K562 (cell line): ENCODE measurements around the gene SUPT3H. TPM values are rescaled to one million over a fixed set of nuclear protein-coding genes. Genes with fewer than 3 reads are reported as not detected.

Source experiments
- ATAC-seq: fragments of 200-7000 bp; cut with Tn5 transposase; 3 replicates; pipeline ENCODE4 v1.9.1; 2020; ENCODE audit warnings: moderate library complexity
- BruUV-seq: library from RNA; stranded (reverse); fragments of 400-500 nt; replicated peaks from 2 replicates; lab custom pipeline; 2021; lab: Mats Ljungman, UMichigan
- CTCF ChIA-PET: fragments of 300-600 bp; formaldehyde crosslinking; extraction: SDS; loops from one replicate; lab custom pipeline; 2021; ENCODE audit warnings: low intra/inter-chr PET ratio; lab: Yijun Ruan, JAX
- POLR2A ChIA-PET: fragments of 300-600, 350-650 bp; sonication (Branson Sonifier 250); formaldehyde crosslinking; extraction: SDS; loops from one replicate; lab custom pipeline; 2021; ENCODE audit warnings: antibody characterized with exemption, inconsistent platforms; lab: Yijun Ruan, JAX
- DNase-seq, 4 experiments: peaks; one replicate each; pipeline versions ENCODE4 v3.0.0 to v3.0.0-alpha.2; 2011 to 2018; ENCODE audit warnings: low spot score in 3 of 4, mixed read lengths in 3 of 4; ENCODE audit errors: extremely low read depth in 1 of 4
- FAIRE-seq: peaks from 2 replicates; lab custom pipeline; 2011; peaks lifted over from hg19 to GRCh38; lab: Jason Lieb, UNC
- H2AFZ ChIP-seq: 2 replicates; pipeline ENCODE4 v1.6.0; 2011; ENCODE audit warnings: low read depth, low read length, control low read depth, inconsistent platforms
- H3K27ac ChIP-seq: fragments of 200-600 bp; 3 replicates; pipeline ENCODE4 v1.8.0; 2011; ENCODE audit warnings: low read depth, mild to moderate bottlenecking, control low read depth, inconsistent platforms, low read length, moderate library complexity, mixed read lengths; ENCODE audit errors: extremely low read depth
- H3K27me3 ChIP-seq, 2 experiments: fragments of 300-600 bp in 1 of 2; 2 replicates in 1 of 2; 3 replicates in 1 of 2; pipeline versions ENCODE4 v1.6.0 to v1.8.0; 2011; ENCODE audit warnings: inconsistent platforms in 2 of 2, low read length in 2 of 2, mild to moderate bottlenecking in 1 of 2, mixed read lengths in 1 of 2, moderate library complexity in 1 of 2; ENCODE audit not compliant: control insufficient read depth in 2 of 2, insufficient read depth in 2 of 2
- H3K36me3 ChIP-seq: fragments of 300-600 bp; 3 replicates; pipeline ENCODE4 v1.8.0; 2011; ENCODE audit warnings: mild to moderate bottlenecking, low read length, inconsistent platforms; ENCODE audit not compliant: control insufficient read depth, insufficient read depth
- H3K4me1 ChIP-seq, 2 experiments: fragments of 200-600 bp in 1 of 2; replicated peaks in 1 of 2; 2 replicates in 1 of 2; 3 replicates in 1 of 2; pipeline versions ENCODE4 v1.5.1 to v1.8.0; 2011; ENCODE audit warnings: inconsistent platforms in 2 of 2, low read length in 2 of 2, mild to moderate bottlenecking in 1 of 2, mixed read lengths in 1 of 2, moderate library complexity in 1 of 2; ENCODE audit not compliant: control insufficient read depth in 2 of 2, insufficient read depth in 2 of 2
- H3K4me2 ChIP-seq: 2 replicates; pipeline ENCODE4 v1.6.1; 2011; ENCODE audit warnings: low read length, control low read depth, inconsistent platforms, mixed read lengths; ENCODE audit not compliant: insufficient read depth
- H3K4me3 ChIP-seq: fragments of 200-600 bp; sonication (generic), shearing (Covaris generic); 2 replicates; pipeline ENCODE4 v1.5.1; 2016; ENCODE audit warnings: control low read depth, inconsistent platforms
- H3K79me2 ChIP-seq: fragments of 200-600 bp; 3 replicates; pipeline ENCODE4 v1.8.0; 2011; ENCODE audit warnings: low read length, inconsistent platforms; ENCODE audit not compliant: control insufficient read depth, insufficient read depth
- H3K9ac ChIP-seq, 2 experiments: 2 replicates each; pipeline versions ENCODE4 v1.6.0 to v1.6.1; 2011; ENCODE audit warnings: low read depth in 2 of 2, low read length in 2 of 2, control low read depth in 1 of 2, inconsistent platforms in 1 of 2, mild to moderate bottlenecking in 1 of 2, mixed read lengths in 1 of 2; ENCODE audit not compliant: insufficient read depth in 1 of 2
- H3K9me1 ChIP-seq: one replicate; pipeline ENCODE4 v1.6.0; 2011; ENCODE audit warnings: inconsistent platforms, mild to moderate bottlenecking, low read length, moderate library complexity; ENCODE audit not compliant: control insufficient read depth, insufficient read depth
- H3K9me3 ChIP-seq: replicated peaks from 2 replicates; pipeline ENCODE4 v1.5.1; 2011; ENCODE audit warnings: low read depth, low read length, inconsistent platforms; ENCODE audit not compliant: control insufficient read depth, insufficient read depth
- H4K20me1 ChIP-seq: replicated peaks from 2 replicates; pipeline ENCODE4 v1.6.1; 2011; ENCODE audit warnings: low read length, inconsistent platforms, mixed read lengths; ENCODE audit not compliant: control insufficient read depth, insufficient read depth
- CAMTA2 ChIP-seq: fragments of 250-450 bp; sonication (Bioruptor Pico); conservative IDR thresholded peaks from 2 replicates; pipeline ENCODE4 v1.5.1; 2022
- DMBX1 ChIP-seq: fragments of 250-450 bp; sonication (Bioruptor Pico); IDR thresholded peaks from 2 replicates; pipeline ENCODE4 v1.8.0; 2022; ENCODE audit warnings: inconsistent platforms, mild to moderate bottlenecking, moderate library complexity, borderline replicate concordance
- HSF4 ChIP-seq: fragments of 250-450 bp; sonication (Bioruptor Pico); IDR thresholded peaks from 2 replicates; pipeline ENCODE4 v2.1.2; 2022; ENCODE audit warnings: mild to moderate bottlenecking, moderate library complexity, borderline replicate concordance
- KDM5B ChIP-seq: fragments of 200-600 bp; sonication (generic); IDR thresholded peaks from 2 replicates; pipeline ENCODE4 v1.6.1; 2012; ENCODE audit warnings: low read depth, mild to moderate bottlenecking, moderate library complexity, low read length, control low read depth, inconsistent platforms; ENCODE audit not compliant: insufficient replicate concordance
- MXD1 ChIP-seq: fragments of 250-450 bp; sonication (Bioruptor Pico); IDR thresholded peaks from 2 replicates; pipeline ENCODE4 v1.8.0; 2021; ENCODE audit warnings: borderline replicate concordance, mild to moderate bottlenecking, moderate library complexity; ENCODE audit not compliant: poor library complexity, severe bottlenecking
- PCBP2 ChIP-seq: fragments of 200-400 bp; formaldehyde crosslinking; IDR thresholded peaks from 2 replicates; pipeline ENCODE4 v1.6.1; 2018; ENCODE audit warnings: low read length, low read depth, mild to moderate bottlenecking, moderate library complexity; ENCODE audit not compliant: poor library complexity, severe bottlenecking
- PHB2 ChIP-seq: fragments of 450-650 bp; IDR thresholded peaks from 2 replicates; pipeline ENCODE4 v1.6.1; 2017; ENCODE audit warnings: low read depth
- POLR2B ChIP-seq: fragments of 450-650 bp; IDR thresholded peaks from 2 replicates; pipeline ENCODE4 v1.6.1; 2018; ENCODE audit warnings: low read depth; ENCODE audit not compliant: partially characterized antibody
- POLR3G ChIP-seq: IDR thresholded peaks from 2 replicates; pipeline ENCODE4 v1.6.1; 2011; ENCODE audit not compliant: insufficient read length, insufficient replicate concordance; ENCODE audit errors: extremely low read depth
- TCF3 ChIP-seq: sonication (generic); formaldehyde crosslinking; IDR thresholded peaks from 2 replicates; pipeline ENCODE4 v1.4.0; 2020; ENCODE audit warnings: mild to moderate bottlenecking, missing genetic modification reagents
- ZHX1 ChIP-seq: fragments of 150-350 bp; conservative IDR thresholded peaks from 2 replicates; pipeline ENCODE4 v1.6.1; 2014; ENCODE audit warnings: low read length
- WGBS: fragments of 100-300 bp; shearing (Covaris generic); methylation state at CpG from one replicate; pipeline ENCODE4 v1.1.6; 2016; ENCODE audit warnings: low coverage, mixed read lengths; ENCODE audit not compliant: insufficient coverage; ENCODE audit errors: missing lambda C conversion rate; 5-methylcytosine and 5-hydroxymethylcytosine counted together
- in situ Hi-C: fragments of 300-500 bp; cut with MboI; formaldehyde crosslinking; loops from 4 replicates; pipeline ENCODE4 v1.15.0; 2018; ENCODE audit warnings: inconsistent platforms, mixed read lengths
- intact Hi-C: fragments of 100-400 bp; cut with micrococcal nuclease; formaldehyde crosslinking; loops from 2 replicates; pipeline ENCODE4 v1.14.2; 2022
- polyA plus RNA-seq, 8 experiments: library from polyadenylated mRNA; depleted of rRNA in 4 of 8; stranded (reverse) in 5 of 8; unstranded in 3 of 8; fragments of >200 nt; fragmentation: Nextera tagmentation in 2 of 8; fragmentation: Illumina TruSeq in 1 of 8; extraction: Ambion mirVana in 2 of 8; extraction: Trizol in 1 of 8; gene quantifications; 2 replicates each; pipeline versions ENCODE4 v1.2.1 to v1.2.3, GENCODE V29; 2011 to 2014; ENCODE audit warnings: inconsistent platforms in 1 of 8, missing spikeins in 1 of 8
- total RNA-seq, 7 experiments: library from RNA; depleted of rRNA in 6 of 7; stranded (reverse); fragments of >200 nt in 6 of 7; fragmentation: Illumina TruSeq in 2 of 7; extraction: Trizol in 2 of 7; gene quantifications; 2 replicates each; pipeline versions ENCODE4 v1.2.1 to v1.2.3, GENCODE V29; 2011 to 2021; ENCODE audit warnings: low replicate concordance in 1 of 7

SUPT3H gene
- total and polyA plus RNA-seq, 9 of the 15 experiments (the other 6 are each of a cell fraction or from before 2014, with no cell fraction given) = 7.2 to 16.3 (median 11.9) TPM

- no peak for TF ChIP-seq ZHX1
- TF ChIP-seq CAMTA2 (CRISPR knock-in tag) = no peak
- TF ChIP-seq PHB2 = no peak
- no peak for TF ChIP-seq DMBX1 (CRISPR knock-in tag)
- no peak for TF ChIP-seq MXD1 (CRISPR knock-in tag)
- no peak for TF ChIP-seq TCF3
- TF ChIP-seq KDM5B = no peak
- no peak for TF ChIP-seq PCBP2
- TF ChIP-seq POLR2B = no peak
- TF ChIP-seq HSF4 (CRISPR knock-in tag) = no peak
- TF ChIP-seq POLR3G = no peak
- whole genome bisulfite sequencing = 10% methylated on average over 1 of the region's 1 CpG
- no TSS peak for BruUV-seq
- POLR2A ChIA-PET = no interaction called here
- ATAC-seq (no peak), DNase-seq (no peak), FAIRE-seq (no peak)
- H4K20me1 ChIP-seq = no peaks in the 10 kb centered on the region
- no peaks in the 10 kb centered on the region for H3K9me1 ChIP-seq
- intact Hi-C loops = no loop called here
- H3K4me1 ChIP-seq = no peaks in the 10 kb centered on the region
- no peak overlapping the region for H2AFZ ChIP-seq
- H3K4me2 ChIP-seq = no peak overlapping the region
- H3K27me3 ChIP-seq = 0 out of 5 replicates have a peak, but pooled peaks cover 0 to 8% of the 10 kb centered on the region in 2 experiments
- H3K9ac ChIP-seq = no peak overlapping the region
- H3K4me3 ChIP-seq = no peak overlapping the region
- CTCF ChIA-PET = no interaction called here
- in situ Hi-C loops = no loop called here
- H3K36me3 ChIP-seq = no peaks in the 10 kb centered on the region
- H3K27ac ChIP-seq = no peak overlapping the region
- H3K9me3 ChIP-seq = no peaks in the 10 kb centered on the region
- no peaks in the 10 kb centered on the region for H3K79me2 ChIP-seq
These were observed 535.9 kb downstream of the SUPT3H start for GRCh38 chr6:44841829-44842228.
